MV-4-11 (cell line): ENCODE measurements around the gene ABHD17B.
"Not testable (repeated sequence)": the region's sequence is repeated elsewhere in the genome, so short reads cannot be mapped to it uniquely, and the experiment has no call there.

Source experiments
- DNase-seq: peaks from one replicate; lab custom pipeline; 2025; lab: John Stamatoyannopoulos, UW

ABHD17B gene

DNA sequence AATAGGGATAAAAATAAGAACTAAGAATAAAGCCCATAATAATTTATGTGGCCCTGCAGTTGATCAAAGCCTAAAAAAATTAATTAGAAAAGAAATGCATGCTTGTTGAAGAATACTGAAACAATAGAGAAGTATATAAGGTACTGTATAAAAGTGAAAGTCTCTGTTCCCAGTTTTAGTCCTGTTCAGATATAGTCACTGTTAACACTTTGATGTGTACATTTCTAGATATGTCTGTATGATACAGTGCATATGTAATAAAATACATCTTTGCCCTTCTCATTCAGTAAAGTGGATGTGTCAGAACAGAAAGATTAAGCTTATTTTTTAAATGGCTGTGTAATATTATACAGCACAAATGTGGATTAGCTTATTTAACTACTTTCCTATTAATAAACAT, 4.5 kb upstream of the ABHD17B start:
- no peak for DNase-seq

DNA sequence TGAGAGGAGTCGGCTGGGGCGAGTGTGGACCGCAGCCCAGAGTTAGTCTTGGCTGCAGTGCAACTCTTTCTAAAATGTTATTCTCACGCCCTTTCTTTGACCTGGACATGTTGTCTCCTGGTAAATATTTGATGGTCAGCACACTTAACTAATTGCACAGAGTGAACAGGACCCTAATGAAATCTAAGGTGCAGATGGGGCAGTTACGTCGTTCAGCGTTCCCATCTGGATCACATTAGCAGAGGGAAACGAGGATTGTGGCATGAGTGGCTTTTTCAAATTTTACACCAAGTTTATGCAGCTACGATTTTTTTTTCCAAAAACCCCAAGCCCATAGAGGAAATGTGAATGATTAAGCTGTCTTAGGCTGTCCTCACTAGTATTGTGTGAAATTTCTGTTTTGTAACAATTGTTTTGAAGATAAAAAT, 929 bp upstream of the ABHD17B start:
- no peak for DNase-seq

DNA sequence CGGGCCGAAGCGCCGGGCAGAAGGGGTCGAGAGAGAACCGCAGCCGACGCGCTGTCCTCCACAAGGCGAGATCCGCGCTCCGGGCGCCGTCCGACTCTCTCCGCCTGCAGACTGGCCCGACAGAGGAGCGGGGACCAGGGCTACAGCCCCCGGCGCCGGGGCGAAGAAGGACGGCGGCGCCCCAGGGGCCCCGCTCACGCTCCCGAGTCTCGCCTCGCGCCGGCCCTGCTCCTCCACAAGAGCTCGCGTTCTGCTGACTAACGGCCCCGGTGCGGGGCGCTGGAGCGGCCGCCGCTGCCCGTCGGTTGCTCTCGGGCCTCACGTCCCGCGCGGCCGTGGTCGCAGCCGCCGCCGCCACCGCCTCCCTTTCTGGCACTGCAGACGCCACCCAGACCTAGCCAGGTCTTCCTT, 338 bp downstream of the ABHD17B start:
- DNase-seq, result no peak

DNA sequence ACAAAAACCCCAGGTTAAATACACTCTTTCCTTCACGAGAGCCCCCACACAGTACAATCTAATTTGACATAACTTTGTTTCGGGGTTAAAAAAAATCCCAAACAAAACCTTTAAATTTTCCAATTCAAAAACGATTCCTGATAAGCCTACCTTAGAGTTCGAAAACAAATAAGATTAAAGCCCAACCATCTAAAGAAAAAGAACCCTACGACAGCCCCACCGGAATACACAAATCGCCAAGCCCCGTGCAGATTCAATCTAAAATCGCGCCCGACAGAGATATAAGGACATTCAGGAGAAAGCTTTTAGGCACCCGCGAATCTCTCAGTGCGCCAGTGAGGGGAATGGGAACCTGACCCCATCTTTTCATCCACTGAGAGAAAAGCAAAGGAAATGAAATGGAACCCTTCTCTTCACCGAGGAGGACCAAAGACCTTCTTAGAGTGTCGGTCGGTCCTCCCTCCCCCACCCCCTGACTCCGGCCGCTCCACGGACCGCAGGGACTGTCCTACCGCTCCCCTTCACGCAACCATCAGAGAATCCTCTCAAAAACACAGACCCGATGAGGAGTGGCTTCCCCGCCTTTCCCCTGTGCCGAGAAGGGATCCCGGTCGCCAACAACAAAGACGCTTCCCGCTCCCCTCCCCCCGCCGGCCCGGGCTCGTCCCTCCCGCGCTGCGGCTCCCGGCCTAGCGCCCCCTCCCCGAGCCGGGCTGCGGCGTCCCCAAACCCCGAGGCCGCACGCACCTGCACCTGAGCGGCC, 925 bp downstream of the ABHD17B start:
- DNase-seq, result no peak

DNA sequence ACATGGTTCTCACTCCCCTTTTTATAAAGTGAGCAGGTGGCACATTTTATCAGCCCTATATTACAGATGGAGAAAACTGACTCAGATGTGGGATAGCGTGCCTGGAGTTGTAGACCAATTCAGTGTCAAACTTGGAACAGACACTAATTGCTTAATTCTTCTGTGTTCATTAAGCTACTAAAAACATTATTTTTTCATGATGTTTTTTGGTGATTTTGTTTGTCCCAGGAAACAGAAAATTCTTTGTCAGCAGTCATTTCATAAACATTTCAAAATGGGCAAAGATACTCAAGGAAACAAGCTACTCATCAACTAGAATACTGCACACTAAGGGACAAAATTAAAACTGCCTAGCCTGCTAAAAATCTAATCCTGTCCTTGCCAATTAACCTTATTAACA, 2.2 kb downstream of the ABHD17B start:
- DNase-seq, result no peak

DNA sequence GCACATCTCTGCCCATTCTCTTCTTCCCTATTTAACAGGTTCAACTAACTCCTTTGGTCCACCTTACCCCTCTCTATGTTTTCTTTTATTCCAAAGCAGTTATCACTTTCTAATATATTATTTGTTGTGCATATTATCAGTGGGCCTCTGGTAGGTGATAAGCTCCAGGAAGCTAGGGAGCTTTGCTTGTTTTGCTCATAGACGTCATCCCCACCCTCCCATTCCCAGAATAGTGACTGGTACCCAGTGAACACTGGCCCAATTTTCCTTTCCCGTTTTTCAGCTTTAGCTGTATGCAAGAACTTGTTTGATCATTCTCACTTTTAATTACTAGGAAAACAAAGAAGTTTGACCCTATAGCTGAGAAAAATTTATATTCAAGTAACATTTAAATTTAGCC, 6.9 kb downstream of the ABHD17B start:
- DNase-seq, result no peak

DNA sequence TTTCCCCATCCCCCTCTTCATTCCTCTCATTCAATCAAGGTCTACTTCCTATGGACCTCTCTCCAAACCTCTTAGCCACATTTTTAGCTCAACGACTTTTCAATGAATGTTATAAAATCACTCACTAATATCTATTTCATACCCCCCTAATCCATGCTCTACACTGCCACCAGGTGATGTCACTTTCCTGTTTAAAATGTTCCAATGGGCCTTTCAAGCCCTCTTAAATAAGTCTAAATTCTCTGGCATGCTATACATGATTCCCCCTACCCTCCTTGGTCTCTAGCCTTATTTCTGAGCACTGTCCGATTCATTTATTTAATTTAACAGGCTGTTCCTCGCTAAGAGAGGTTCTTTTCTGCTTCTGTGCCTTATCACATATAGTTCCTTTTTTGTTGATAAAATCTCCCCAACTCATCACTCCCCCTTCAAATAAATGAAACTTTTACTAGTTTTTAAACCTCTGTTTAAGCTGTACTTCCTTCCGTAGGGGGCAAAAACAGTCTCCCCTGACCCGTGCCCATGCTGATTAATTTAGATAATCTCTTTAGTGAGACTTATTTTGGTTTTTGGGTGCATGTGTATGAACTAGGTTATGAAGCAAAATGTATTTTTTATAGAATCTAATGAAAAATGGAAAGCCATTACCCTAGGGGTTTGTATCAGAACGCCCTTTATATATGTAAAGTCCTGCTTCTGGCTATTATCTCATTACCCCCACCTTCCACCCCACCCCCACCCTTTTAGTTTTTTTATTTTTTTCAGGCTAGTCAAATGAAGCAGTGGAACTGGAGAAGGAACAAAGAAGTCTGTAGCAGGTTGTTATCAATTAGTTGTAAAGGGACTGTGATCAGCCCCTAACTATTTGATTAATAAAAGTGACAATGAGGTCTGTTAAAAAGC, 9.0 kb downstream of the ABHD17B start:
- no peak for DNase-seq

DNA sequence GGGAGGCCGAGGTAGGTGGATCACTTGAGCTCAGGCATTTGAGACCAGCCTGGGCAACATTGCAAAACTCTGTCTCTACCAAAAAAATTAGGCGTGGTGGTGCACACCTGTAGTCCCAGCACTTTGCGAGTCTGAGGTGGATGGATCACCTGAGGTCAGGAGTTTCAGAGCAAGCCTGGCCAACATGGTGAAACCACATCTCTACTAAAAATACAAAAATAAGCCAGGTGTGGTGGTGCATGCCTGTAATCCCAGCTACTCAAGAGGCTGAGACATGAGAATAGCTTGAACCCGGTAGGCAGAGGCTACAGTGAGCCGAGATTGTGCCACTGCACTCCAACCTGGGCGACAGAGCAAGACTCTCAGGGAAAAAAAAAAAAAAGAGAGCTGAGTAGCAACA, 12.2 kb downstream of the ABHD17B start:
- not testable (repeated sequence) for DNase-seq

DNA sequence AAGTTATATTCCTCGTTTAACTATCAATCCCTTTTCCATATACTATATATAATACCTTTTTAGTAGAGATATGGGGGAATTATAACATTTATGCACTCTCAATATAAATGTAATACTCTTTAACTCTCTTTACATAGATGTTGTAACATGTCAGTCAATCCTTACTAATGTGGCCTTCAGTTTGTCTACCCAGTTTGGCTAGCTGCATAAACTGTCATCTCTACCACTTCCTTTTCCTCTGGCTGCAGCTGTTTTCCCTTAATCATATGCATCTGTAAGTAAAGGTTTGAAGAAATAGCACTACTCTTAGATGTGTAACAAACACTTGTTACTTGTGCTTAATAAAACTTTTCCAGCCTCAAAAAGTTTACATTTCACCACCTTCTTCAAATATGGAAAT, 13.4 kb downstream of the ABHD17B start:
- DNase-seq, result peak; percentile 91

DNA sequence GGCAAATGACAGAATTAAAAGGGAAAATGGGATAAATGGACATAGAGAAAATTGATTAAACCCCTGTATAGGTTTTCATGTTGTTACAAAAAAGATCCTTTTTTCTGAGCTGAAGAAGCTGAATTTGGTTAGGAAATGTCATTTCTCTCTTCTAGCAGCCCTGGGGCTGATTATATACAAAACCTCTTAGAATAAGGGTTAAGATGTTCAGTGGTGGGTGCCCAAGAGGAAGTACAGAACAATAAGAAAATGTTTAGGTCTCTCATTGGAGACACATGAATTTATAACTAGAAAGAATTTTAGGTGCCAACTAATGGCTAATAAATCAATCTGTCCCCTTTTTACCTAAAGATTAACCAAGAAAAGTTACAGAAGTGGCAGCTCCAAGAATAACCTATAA, 14.2 kb downstream of the ABHD17B start:
- DNase-seq, result peak; percentile 58

DNA sequence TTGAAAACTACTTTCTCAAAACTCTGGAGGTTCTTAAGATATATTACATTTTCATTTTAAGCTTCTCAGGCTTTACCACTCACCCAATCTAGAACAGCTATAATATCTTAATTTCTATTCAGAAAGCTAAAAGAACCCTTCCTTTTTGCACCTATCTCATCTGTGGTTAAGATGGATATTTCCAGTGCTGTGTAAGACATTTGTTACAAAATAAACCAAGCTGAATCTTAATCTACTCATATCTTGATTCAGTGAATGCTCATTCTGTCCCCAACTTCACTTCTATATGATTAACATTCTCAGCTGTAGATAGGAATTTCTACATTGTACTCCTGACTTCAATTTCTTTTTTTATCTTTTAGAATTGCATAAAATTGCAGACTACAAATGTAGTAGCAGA, 15.0 kb downstream of the ABHD17B start:
- DNase-seq, result no peak

DNA sequence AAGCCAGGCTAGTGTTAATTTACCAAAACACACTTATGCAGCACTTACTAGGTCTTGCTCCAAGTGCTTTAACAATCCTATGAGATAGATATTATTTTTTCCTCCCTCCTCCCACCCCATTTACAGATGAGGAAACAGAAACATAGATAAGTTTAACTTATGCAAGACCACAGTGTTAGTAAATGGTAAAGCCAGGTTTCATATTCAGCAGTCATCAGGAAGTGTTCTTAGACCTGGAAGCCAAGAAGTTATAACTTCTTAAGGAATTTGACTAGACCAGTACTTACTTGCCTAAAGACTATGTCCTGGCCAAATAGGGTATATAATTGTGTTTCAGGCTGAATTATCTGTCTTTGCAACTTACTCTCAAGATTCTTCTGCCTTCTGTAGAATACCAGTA, 15.9 kb downstream of the ABHD17B start:
- peak; percentile 76 for DNase-seq

DNA sequence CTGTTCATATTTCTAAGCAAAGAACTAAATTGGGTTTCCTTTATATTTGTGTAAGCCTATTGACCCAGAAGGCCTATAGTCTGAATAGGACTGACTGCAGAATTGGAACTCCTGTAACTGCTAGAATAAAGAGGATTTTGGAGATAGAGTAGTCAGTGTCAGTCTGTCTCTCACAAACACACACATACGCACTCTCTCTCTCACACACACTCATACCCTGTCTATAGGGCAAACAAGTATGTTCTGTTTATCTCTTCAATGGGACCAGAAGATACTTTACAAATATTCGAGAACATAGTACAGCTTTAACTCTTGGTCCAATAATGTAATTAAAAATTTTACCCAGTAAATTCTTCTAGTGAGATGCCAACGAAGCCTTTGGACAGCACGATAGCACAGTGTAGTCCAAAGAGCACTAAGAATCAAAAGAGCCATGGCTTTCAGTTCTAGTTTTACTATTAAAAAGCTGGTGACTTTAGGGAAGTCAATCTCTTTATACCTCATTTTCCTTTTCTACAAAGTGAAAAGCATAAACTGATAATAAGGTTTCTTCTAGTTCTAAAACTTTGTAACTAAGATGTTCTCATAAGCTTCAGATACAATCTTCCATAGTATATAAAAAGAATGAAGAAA, 19.3 kb downstream of the ABHD17B start:
- DNase-seq, result no peak

DNA sequence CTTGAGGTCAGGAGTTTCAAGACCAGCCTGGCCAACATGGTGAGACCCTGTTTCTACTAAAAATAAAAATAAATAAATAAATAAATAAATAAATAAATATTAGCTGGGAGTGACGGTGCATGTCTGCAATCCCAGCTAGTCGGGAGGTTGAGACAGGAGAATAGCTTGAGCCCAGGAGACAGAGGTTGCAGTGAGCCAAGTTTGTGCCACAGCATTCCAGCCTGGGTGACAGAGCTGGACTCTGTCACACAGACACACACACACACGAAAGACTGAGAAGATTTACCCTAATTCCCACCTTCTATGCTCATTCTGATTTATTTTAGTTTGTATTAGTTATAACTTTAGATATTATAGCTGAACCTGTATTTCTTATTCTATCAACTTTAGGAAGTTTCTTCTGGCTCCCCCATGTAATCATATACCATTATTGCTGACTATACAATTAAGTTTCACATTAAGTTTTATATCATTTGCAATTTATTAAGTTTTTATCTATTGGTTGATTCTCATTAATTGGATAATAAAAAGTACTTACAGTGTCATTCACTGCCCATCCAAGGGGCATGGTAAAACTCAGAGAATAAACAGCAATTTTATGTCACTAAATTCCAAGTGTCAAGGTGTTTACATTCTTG, 20.8 kb downstream of the ABHD17B start:
- no peak for DNase-seq

DNA sequence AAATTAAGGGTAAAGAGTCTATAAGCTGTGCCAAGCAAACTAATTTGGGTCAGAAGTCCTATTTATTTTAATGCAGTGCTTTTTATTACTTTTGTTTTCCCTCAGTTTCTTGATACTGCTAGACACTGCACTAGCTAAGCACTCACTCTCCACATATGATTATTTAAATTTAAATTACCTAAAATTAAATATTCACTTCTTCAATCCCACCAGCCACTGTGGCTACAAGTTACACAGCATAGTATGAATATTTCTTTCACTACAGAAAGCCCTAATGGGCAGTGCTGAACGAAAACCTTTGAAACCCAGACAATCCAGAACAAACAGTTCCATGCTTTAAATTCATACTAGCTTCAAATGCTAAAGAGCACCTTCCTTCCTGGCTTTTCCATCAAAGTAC, 23.6 kb downstream of the ABHD17B start:
- no peak for DNase-seq

DNA sequence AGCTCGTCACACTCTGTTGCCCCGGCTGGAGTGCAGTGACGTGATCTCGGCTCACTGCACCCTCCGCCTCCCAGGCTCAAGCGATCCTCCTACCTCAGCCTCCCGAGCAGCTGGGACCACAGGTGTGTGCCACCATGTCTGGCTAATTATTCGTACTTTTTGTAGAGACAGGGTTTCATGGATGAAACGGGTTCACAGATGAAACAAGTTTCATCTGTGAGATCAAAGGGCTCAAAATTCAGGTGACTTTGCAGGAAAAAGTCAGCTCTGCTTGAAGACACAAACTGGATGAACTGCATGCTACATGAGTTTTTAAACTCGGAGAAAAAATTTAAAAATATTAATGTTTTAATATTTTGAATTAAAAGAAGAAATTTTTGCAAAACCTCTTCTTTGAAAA, 24.5 kb downstream of the ABHD17B start:
- DNase-seq, result no peak

DNA sequence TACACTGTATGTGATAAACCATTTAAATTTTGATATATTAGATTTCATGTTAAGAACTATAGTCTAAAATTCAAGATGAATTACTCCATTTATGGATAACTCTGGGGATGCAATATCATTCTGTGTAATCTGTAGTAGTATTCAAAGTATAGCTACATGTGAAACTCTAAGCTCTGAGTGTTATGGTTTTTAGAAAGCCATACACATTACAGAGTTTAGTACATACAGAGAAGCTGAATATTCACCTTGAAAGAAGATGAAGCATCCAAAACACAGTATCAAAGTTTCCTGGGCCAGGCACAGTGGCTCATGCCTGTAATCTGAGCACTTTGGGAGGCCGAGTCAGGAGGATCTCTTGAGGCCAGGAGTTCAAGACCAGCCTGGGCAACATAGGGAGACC, 25.0 kb downstream of the ABHD17B start:
- DNase-seq, result no peak

DNA sequence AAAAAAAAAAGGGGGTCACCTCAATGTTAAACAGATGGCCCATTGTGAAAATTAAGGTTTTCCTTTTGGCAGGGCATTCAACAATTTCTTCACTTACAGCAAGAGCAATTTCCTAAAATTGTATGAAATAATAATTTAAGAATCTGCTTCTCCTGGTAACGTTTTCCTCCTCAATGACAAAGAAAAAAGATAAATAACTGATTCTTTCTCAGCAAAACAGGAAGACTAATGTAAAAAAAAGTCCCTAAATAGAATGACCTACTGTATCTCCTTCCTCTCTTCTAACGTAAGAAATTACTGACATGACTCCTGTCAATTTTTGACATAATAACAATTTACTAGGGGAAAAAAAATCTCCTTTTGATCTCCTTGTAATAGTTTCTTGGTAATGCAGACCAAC, 25.5 kb downstream of the ABHD17B start:
- DNase-seq, result no peak

DNA sequence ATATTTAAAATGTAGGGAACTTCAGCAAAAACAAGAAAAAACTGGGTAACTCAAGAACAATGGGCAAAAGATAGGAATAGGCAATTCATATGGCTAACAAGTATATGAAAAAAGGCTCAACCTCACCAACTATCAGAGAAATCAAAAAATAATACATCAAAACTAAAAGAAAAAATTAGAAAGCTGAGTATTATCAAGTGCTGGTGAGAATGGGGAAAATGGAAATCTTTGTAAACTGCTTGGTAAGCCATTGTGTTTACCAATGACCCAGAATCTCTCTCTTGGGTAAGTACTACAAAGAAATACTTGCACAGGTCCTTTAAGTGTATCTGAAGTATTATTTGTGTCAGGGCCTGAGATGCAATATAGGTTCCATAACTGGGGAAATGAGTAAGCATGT, 27.0 kb downstream of the ABHD17B start:
- no peak for DNase-seq

DNA sequence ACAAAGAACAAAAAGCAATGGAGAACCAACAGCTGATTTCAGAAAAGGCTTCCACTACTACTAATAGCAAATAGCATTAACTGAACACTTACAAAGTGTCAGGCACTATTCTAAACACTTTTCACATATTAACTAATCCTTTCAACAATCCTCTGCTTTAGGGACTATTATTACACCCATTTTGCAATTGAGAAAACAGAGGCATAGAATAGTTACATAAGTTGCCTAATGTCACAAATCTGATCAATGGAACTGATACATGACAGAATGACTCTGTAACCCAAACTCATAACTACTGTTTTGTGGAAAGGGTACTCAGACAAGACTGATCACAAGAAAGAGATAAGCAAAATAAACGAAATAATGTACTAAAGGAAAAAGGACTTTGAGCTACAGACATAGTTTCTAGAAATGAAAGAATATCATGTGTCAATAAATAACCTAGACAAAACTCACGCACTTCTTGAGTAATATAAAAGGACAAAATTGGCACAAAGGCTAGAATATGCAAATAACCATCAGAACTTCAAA, 31.3 kb downstream of the ABHD17B start:
- DNase-seq, result no peak

DNA sequence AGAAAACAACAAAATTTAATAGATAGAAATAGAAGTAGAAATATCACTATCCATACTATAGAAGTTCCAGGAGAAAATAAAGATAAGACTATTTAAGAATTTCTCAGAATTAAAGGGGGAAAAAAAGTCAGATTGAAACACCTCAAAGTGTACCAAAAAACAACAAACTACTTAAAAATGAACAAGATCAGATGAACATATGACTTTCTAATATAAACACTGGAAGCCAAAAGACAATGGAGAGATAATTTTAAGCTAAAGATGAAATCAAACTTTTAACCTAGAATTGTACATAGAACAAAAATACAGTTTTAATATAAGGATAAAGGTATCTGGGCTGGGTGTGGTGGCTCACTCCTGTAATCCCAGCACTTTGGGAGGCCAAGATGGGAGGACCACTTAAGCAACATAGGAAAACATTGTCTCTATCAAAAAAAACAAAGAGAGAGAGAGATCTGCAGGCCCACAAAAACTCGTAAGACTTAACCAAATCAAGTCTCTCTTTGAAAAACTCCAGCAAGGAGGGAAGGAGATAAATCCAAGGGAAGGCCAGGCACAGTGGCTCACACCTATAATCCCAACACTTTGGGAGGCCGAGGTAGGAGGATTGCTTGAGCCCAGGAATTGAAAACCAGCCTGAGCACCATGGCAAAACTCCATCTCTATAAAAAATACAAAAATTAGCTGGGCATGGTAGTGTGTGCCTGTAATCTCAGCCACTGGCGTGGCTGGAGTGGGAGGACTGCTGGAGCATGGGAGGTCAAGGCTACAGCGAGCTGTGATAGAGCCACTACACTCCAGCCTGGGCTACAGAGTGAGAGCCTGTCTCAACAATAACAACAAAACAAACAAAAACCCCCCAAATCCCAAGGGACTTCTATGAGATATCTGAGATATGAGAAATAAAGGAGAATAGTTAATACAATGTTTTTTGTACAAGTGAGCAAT, 32.4 kb downstream of the ABHD17B start:
- no peak for DNase-seq
